SK-N-SH treated with all-trans-retinoic acid at 6 μM for 48 hours (cell line): Measurements from ENCODE around the gene MRPL48.

Experiments
- ATAC-seq: fragments of 200-7000 bp; cut with Tn5 transposase; 3 replicates; pipeline ENCODE4 v1.9.1; 2020; ENCODE audit warnings: mild to moderate bottlenecking, moderate library complexity
- ARNTL ChIP-seq: fragments of 450-650 bp; formaldehyde crosslinking; IDR thresholded peaks from 2 replicates; pipeline ENCODE4 v1.5.0; 2020; ENCODE audit warnings: low read depth, mild to moderate bottlenecking, moderate library complexity, borderline replicate concordance
- ESRRG ChIP-seq: fragments of 250-450 bp; sonication (Bioruptor Pico); IDR thresholded peaks from 2 replicates; pipeline ENCODE4 v1.6.1; 2021; ENCODE audit warnings: mild to moderate bottlenecking
- GLIS3 ChIP-seq: fragments of 250-450 bp; sonication (Bioruptor Pico); IDR thresholded peaks from 2 replicates; pipeline ENCODE4 v1.5.0; 2020; ENCODE audit warnings: mild to moderate bottlenecking, moderate library complexity
- ISL1 ChIP-seq: fragments of 250-450 bp; sonication (Bioruptor Pico); IDR thresholded peaks from 2 replicates; pipeline ENCODE4 v2.1.2; 2022; ENCODE audit warnings: mild to moderate bottlenecking, moderate library complexity
- OSR1 ChIP-seq: fragments of 250-450 bp; sonication (Bioruptor Pico); IDR thresholded peaks from 2 replicates; pipeline ENCODE4 v1.8.0; 2022; ENCODE audit warnings: moderate library complexity, mild to moderate bottlenecking, inconsistent platforms
- RARB ChIP-seq: fragments of 250-450 bp; sonication (Bioruptor Pico); IDR thresholded peaks from 2 replicates; pipeline ENCODE4 v1.8.0; 2021; ENCODE audit warnings: mild to moderate bottlenecking, moderate library complexity
- TCF4 ChIP-seq: fragments of 250-450 bp; sonication (Bioruptor Pico); IDR thresholded peaks from 2 replicates; pipeline ENCODE4 v1.8.0; 2021; ENCODE audit warnings: mild to moderate bottlenecking, moderate library complexity, borderline replicate concordance
- TOX ChIP-seq: fragments of 250-450 bp; sonication (Bioruptor Pico); IDR thresholded peaks from 2 replicates; pipeline ENCODE4 v1.8.0; 2021; ENCODE audit warnings: mild to moderate bottlenecking, moderate library complexity, borderline replicate concordance
- ZC3H10 ChIP-seq: fragments of 250-450 bp; sonication (Bioruptor Pico); IDR thresholded peaks from 2 replicates; pipeline ENCODE4 v1.5.1; 2021; ENCODE audit warnings: mild to moderate bottlenecking, moderate library complexity
- ZFP3 ChIP-seq: fragments of 250-450 bp; sonication (Bioruptor Pico); IDR thresholded peaks from 2 replicates; pipeline ENCODE4 v1.5.0; 2020; ENCODE audit warnings: mild to moderate bottlenecking, moderate library complexity
- ZFP30 ChIP-seq: fragments of 450-650 bp; formaldehyde crosslinking; IDR thresholded peaks from 2 replicates; pipeline ENCODE4 v1.5.0; 2022; ENCODE audit warnings: mild to moderate bottlenecking, moderate library complexity
- ZNF565 ChIP-seq: fragments of 450-650 bp; formaldehyde crosslinking; conservative IDR thresholded peaks from 2 replicates; pipeline ENCODE4 v1.5.0; 2020; ENCODE audit warnings: low read depth, mild to moderate bottlenecking, moderate library complexity
- ZNF70 ChIP-seq: fragments of 450-650 bp; formaldehyde crosslinking; IDR thresholded peaks from 2 replicates; pipeline ENCODE4 v1.5.0; 2020; ENCODE audit warnings: mild to moderate bottlenecking, moderate library complexity
- ZNF8 ChIP-seq: fragments of 450-650 bp; formaldehyde crosslinking; IDR thresholded peaks from 2 replicates; pipeline ENCODE4 v1.5.0; 2020; ENCODE audit warnings: mild to moderate bottlenecking, moderate library complexity
- TF ChIP-seq, protein P1 (sequence below): fragments of 250-450 bp; sonication (Bioruptor Pico); IDR thresholded peaks from 2 replicates; pipeline ENCODE4 v1.5.1; 2020; ENCODE audit warnings: low read depth, mild to moderate bottlenecking, moderate library complexity
- TF ChIP-seq, protein P2 (sequence below): fragments of 250-450 bp; sonication (Bioruptor Pico); IDR thresholded peaks from 2 replicates; pipeline ENCODE4 v1.5.0; 2020; ENCODE audit warnings: mild to moderate bottlenecking, moderate library complexity
- TF ChIP-seq, protein P3 (sequence below): fragments of 250-450 bp; sonication (Bioruptor Pico); IDR thresholded peaks from 2 replicates; pipeline ENCODE4 v1.8.0; 2021; ENCODE audit warnings: low read depth, mild to moderate bottlenecking, moderate library complexity, borderline replicate concordance
- TF ChIP-seq, protein P4 (sequence below): fragments of 250-450 bp; sonication (Bioruptor Pico); IDR thresholded peaks from 2 replicates; pipeline ENCODE4 v1.5.1; 2021; ENCODE audit warnings: mild to moderate bottlenecking, moderate library complexity

MRPL48 gene

DNA sequence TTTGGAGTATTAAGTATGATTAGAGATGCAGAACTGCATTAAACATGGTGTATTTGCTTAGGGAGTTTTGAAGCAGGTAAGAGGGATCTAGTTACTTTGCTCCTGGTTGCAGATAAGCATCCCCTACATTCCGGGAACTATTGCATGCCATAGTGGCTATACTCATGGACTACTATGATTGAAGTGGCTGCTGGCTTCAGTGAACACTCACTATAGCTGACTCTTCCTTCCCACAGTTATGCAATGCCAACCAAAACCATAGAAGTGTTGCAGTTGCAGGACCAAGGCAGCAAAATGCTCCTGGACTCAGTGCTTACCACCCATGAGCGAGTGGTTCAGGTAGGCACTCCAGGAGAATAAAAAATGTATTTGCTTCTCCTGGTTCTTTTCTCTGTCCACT is 72.0 kb downstream of the MRPL48 start:
- no peak for ATAC-seq
- TF ChIP-seq, protein P1, sequence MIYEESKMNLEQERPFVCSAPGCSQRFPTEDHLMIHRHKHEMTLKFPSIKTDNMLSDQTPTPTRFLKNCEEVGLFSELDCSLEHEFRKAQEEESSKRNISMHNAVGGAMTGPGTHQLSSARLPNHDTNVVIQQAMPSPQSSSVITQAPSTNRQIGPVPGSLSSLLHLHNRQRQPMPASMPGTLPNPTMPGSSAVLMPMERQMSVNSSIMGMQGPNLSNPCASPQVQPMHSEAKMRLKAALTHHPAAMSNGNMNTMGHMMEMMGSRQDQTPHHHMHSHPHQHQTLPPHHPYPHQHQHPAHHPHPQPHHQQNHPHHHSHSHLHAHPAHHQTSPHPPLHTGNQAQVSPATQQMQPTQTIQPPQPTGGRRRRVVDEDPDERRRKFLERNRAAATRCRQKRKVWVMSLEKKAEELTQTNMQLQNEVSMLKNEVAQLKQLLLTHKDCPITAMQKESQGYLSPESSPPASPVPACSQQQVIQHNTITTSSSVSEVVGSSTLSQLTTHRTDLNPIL, result no peak

GRCh38 chr11:73860202-73860601 is 72.5 kb downstream of the MRPL48 start:
- peak; percentile 31; the same call in 1 of the 3 replicates for ATAC-seq
- no peak for TF ChIP-seq ZFP30
- no peak for TF ChIP-seq ZNF8 (CRISPR knock-in tag)
- TF ChIP-seq, protein P2, sequence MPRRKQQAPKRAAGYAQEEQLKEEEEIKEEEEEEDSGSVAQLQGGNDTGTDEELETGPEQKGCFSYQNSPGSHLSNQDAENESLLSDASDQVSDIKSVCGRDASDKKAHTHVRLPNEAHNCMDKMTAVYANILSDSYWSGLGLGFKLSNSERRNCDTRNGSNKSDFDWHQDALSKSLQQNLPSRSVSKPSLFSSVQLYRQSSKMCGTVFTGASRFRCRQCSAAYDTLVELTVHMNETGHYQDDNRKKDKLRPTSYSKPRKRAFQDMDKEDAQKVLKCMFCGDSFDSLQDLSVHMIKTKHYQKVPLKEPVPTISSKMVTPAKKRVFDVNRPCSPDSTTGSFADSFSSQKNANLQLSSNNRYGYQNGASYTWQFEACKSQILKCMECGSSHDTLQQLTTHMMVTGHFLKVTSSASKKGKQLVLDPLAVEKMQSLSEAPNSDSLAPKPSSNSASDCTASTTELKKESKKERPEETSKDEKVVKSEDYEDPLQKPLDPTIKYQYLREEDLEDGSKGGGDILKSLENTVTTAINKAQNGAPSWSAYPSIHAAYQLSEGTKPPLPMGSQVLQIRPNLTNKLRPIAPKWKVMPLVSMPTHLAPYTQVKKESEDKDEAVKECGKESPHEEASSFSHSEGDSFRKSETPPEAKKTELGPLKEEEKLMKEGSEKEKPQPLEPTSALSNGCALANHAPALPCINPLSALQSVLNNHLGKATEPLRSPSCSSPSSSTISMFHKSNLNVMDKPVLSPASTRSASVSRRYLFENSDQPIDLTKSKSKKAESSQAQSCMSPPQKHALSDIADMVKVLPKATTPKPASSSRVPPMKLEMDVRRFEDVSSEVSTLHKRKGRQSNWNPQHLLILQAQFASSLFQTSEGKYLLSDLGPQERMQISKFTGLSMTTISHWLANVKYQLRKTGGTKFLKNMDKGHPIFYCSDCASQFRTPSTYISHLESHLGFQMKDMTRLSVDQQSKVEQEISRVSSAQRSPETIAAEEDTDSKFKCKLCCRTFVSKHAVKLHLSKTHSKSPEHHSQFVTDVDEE (CRISPR knock-in tag), result no peak
- TF ChIP-seq ZC3H10, result no peak
- no peak for TF ChIP-seq ISL1
- TF ChIP-seq TCF4 (CRISPR knock-in tag), result no peak
- TF ChIP-seq, protein P3, sequence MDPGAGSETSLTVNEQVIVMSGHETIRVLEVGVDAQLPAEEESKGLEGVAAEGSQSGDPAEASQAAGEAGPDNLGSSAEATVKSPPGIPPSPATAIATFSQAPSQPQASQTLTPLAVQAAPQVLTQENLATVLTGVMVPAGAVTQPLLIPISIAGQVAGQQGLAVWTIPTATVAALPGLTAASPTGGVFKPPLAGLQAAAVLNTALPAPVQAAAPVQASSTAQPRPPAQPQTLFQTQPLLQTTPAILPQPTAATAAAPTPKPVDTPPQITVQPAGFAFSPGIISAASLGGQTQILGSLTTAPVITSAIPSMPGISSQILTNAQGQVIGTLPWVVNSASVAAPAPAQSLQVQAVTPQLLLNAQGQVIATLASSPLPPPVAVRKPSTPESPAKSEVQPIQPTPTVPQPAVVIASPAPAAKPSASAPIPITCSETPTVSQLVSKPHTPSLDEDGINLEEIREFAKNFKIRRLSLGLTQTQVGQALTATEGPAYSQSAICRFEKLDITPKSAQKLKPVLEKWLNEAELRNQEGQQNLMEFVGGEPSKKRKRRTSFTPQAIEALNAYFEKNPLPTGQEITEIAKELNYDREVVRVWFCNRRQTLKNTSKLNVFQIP (CRISPR knock-in tag), result no peak
- no peak for TF ChIP-seq ESRRG (CRISPR knock-in tag)
- TF ChIP-seq, protein P1, result no peak
- no peak for TF ChIP-seq ZNF70 (CRISPR knock-in tag)
- no peak for TF ChIP-seq RARB
- no peak for TF ChIP-seq ARNTL (CRISPR knock-in tag)
- TF ChIP-seq OSR1 (CRISPR knock-in tag), result no peak

DNA sequence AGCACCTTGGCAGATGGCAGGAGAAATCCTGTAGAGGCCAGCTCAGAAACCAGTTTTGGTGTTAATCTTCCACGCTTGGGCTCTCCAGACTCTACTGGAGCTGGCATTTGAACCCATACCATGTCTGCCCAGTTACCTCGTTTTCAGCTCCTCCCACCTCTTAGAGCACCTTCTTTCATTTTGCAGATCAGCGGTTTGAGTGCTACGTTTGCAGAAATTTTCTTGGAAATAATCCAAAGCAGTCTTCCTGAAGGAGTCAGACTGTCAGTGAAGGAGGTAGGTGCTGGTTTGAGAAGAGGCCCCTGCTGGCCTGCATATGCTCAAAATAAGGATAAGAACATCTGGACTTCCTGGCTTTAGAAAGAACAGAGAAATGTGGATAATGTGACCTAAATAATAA is 75.3 kb downstream of the MRPL48 start:
- no peak for TF ChIP-seq ARNTL (CRISPR knock-in tag)
- no peak for TF ChIP-seq ZNF70 (CRISPR knock-in tag)
- TF ChIP-seq, protein P3 (CRISPR knock-in tag), result no peak
- TF ChIP-seq, protein P1, result no peak
- TF ChIP-seq OSR1 (CRISPR knock-in tag), result no peak
- no peak for TF ChIP-seq TOX (CRISPR knock-in tag)
- TF ChIP-seq ZFP3 (CRISPR knock-in tag), result no peak
- TF ChIP-seq ZFP30, result no peak
- no peak for TF ChIP-seq GLIS3
- TF ChIP-seq, protein P4, sequence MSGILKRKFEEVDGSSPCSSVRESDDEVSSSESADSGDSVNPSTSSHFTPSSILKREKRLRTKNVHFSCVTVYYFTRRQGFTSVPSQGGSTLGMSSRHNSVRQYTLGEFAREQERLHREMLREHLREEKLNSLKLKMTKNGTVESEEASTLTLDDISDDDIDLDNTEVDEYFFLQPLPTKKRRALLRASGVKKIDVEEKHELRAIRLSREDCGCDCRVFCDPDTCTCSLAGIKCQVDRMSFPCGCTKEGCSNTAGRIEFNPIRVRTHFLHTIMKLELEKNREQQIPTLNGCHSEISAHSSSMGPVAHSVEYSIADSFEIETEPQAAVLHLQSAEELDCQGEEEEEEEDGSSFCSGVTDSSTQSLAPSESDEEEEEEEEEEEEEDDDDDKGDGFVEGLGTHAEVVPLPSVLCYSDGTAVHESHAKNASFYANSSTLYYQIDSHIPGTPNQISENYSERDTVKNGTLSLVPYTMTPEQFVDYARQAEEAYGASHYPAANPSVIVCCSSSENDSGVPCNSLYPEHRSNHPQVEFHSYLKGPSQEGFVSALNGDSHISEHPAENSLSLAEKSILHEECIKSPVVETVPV, result no peak
- no peak for TF ChIP-seq ZC3H10
- TF ChIP-seq RARB, result no peak
- TF ChIP-seq ESRRG (CRISPR knock-in tag), result no peak
- TF ChIP-seq ZNF565, result no peak
- TF ChIP-seq, all 23 proteins: peak for 0
- ATAC-seq, result no peak
